Measurements from ENCODE around the gene NIM1K. TPM values are rescaled to one million over a fixed set of nuclear protein-coding genes. Genes with fewer than 3 reads are reported as not detected.
"Not testable (repeated sequence)": the region's sequence is repeated elsewhere in the genome, so short reads cannot be mapped to it uniquely, and the experiment has no call there.

Gene NIM1K
- total RNA-seq, 1 donor, result 0.43 TPM

- no peak for DNase-seq (ENCODE audit: low read depth)
- TF ChIP-seq CTCF (IDR thresholded peaks at IDR 0.05; ENCODE audit: insufficient read depth, low read depth, low read length), result no peak
- no peak overlapping the region for H3K4me3 ChIP-seq (ENCODE audit: low read depth, low read length)
Observed at GRCh38 chr5:43251754-43252153, 59.7 kb downstream of the NIM1K start.

- no peak overlapping the region for H3K4me3 ChIP-seq (ENCODE audit: low read depth, low read length)
- no peak for DNase-seq (ENCODE audit: low read depth)
- TF ChIP-seq CTCF (IDR thresholded peaks at IDR 0.05; ENCODE audit: insufficient read depth, low read depth, low read length), result no peak
Observed at GRCh38 chr5:43255704-43256103, 63.7 kb downstream of the NIM1K start.

- H3K4me3 ChIP-seq (ENCODE audit: low read depth, low read length), result no peak overlapping the region
- no peak for TF ChIP-seq CTCF (IDR thresholded peaks at IDR 0.05; ENCODE audit: insufficient read depth, low read depth, low read length)
- no peak for DNase-seq (ENCODE audit: low read depth)
Observed at GRCh38 chr5:43256261-43256966, 64.4 kb downstream of the NIM1K start.

GRCh38 chr5:43258116-43258515, 66.1 kb downstream of the NIM1K start:
- no peak for DNase-seq (ENCODE audit: low read depth)
- H3K4me3 ChIP-seq (ENCODE audit: low read depth, low read length), result no peak overlapping the region
- TF ChIP-seq CTCF (IDR thresholded peaks at IDR 0.05; ENCODE audit: insufficient read depth, low read depth, low read length), result no peak

- DNase-seq (ENCODE audit: low read depth); H3K4me3 ChIP-seq (ENCODE audit: low read depth, low read length): not testable (repeated sequence)
Observed at GRCh38 chr5:43262269-43262668, 70.2 kb downstream of the NIM1K start.

GRCh38 chr5:43268188-43268820, 76.3 kb downstream of the NIM1K start:
- H3K4me3 ChIP-seq (ENCODE audit: low read depth, low read length), result no peak overlapping the region
- DNase-seq (ENCODE audit: low read depth), result no peak
- no peak for TF ChIP-seq CTCF (IDR thresholded peaks at IDR 0.05; ENCODE audit: insufficient read depth, low read depth, low read length)

- TF ChIP-seq CTCF (IDR thresholded peaks at IDR 0.05; ENCODE audit: insufficient read depth, low read depth, low read length), result no peak
- no peak for DNase-seq (ENCODE audit: low read depth)
Observed at GRCh38 chr5:43270645-43271044, 78.6 kb downstream of the NIM1K start.

More at GRCh38 chr5:43270645-43271044, 78.6 kb downstream of the NIM1K start:
- H3K4me3 ChIP-seq (ENCODE audit: low read depth, low read length), result no peak overlapping the region
